Fibroblast of peridontal ligament (primary cell): ENCODE measurements around the gene KCNT1.

Source experiments
- DNase-seq: peaks from one replicate; pipeline ENCODE4 v3.0.0-alpha.2; 2010; ENCODE audit errors: extremely low read depth

The KCNT1 gene

DNA sequence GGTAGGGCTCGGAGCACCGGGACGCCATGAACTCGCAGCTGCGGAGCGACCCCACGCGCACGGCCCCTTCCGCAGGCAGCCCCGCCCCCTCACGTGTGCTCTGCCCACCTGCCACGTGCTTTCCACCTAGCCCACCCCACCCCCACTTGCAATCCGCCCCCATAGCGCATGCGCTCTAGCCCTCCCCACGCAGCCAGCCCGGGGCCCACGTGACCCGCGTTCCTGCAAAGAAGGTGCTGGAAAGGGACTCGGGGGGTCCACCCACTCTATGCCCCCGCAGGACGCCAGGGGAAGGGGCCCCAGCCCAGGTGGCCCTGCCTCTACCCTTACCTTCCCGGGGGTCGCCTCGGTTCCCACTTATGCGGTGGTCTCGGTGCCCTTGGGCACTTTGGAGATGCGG lies 2.5 kb upstream of the KCNT1 start, which contains the start of gene SOHLH1:
Gene SOHLH1, minus strand, starts transcription at position 42 of the 400 bp plus-strand sequence. Its CDS starts 14 bp downstream, at position 28.
- DNase-seq = no peak

DNA sequence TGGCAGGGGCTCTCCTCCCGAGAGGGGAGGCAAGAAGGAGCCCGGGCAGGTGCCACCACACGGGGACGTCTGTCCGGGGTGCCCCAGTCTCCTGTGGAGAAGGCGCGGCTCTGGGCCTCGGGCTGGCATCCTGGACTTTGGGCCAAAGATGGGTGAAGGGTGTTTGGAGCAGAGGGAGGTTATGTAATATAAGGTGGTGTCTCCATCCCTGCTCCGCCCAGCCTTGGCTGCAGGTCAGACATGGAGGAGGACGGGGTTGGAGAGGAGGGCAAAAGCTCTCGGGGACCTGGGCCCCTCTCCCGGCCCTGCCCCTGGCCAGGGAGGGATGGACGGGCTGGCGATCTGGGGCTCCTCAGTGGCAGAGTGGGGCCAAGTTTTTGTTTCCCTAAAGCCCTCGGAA lies 1.5 kb upstream of the KCNT1 start:
- no peak for DNase-seq

DNA sequence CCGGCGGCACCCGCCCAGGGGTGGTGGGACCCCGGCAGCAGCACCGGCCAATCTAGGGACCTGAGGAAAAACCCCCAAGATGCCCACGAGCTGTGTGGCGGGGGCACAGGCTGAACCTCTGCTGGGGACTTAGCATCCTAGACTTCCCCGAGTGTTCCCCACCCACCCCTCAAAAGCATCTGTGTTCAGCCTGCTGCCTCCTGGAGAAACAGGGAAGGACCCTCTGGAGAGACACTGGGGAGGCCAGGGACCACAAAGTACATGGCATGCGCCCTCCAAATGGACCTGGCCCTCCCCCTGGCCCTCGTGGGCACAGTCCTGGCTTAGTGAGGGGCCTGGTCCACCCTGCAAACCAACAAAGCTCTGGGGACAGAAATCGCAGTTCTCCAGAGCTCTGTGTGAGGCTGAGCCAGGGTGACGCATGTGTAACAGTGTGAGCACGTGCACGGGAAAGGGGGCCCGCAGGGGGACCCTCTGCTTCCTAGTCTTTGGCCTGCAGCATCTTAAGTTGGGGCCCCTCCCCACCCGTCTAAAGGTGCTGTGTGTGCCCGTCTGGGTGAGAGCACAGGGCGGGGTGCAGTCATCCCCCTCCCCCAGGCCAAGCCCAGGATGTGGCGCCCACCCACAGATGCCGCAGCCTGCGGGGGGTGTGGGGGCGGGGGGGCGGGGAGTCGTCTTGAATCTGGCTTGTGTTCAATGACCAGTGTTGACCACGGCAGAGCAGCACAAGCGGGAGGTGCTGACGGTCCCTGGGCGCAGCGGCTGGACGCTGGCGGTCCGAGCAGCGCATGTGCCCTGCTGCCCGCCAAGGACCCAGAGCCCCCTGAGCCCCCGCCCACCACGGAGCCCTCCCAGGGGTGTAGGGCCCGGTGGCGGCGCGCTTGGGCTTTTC lies 672 bp upstream of the KCNT1 start:
- DNase-seq = no peak

DNA sequence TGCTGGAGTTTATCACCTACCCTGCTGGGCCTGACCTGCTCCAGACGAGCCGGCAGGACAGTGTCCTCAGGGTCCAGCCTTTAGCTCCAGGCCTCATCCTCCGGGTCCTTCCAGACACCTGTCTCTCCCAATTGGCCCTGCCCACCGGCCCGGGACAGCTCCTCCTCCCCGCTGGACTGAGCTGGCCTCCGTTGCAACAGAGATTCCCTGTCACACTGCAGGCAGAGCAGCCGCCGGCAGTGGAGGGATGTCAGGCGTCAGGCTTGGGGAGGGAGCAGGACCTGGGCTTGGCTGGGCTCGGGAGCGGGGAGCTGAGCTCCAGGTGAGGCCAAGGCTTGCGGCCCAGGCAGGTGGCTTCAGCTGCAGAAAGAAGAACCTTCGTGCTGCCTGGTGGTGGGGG lies 1.7 kb downstream of the KCNT1 start:
- DNase-seq = no peak

DNA sequence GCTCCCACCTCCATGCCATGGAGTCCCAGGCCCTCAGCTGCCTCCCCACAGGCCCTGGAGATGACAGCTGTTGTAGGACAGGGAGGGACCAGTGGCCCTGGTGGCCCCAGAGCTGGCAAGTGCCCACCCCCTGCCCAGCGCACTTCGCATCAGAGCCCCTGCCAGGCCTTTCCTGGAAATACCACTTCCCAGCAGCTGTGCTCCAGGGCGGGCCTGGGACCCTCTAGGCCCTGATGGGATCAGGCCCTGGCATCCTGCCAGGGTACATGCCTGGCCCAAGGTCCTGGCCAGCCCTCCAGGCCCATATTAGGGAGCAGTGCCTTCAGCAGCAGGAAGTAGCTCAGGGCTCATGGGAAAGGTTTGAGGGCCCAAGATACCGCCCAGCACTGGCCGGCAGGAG lies 2.5 kb downstream of the KCNT1 start:
- DNase-seq = no peak

DNA sequence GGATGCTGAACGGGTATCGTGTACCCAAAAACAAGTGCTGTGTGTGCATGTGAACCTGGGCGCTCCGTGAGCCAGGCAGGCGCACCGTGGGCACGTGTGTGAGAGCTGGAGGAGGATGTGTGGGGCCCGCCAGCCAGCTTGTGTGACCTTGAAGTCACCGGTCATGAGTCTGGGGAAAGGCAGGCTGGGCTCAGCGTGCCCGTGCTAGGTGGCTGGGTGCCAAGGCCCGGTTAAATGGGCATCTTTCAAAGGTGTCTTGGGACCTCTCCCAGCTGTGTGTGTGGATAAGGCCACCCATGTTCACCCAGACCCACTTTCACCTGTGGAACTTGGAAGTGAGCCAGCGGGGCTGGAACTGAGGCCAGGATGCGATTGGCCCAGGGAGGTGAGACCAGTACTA lies 3.4 kb downstream of the KCNT1 start:
- no peak for DNase-seq

DNA sequence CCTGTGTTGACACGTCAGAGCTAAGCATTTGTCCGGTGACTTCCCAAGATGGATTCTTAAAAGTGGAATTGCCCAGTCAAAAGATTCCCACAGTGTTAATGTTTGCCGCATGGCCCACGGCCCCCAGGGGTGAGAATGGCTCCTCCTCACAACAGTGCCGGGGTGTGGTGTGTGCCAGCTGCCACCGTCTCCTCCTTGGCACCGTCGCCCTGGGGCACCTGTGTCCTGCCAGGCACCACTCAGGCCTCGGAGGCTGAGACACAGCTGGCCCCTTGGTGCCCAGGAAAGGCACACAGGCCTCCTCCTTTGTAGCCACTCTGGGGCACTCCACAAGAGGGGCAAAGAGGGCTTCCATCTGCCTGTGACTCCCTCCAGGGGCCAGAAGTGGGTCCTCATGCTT lies 4.3 kb downstream of the KCNT1 start:
- no peak for DNase-seq

DNA sequence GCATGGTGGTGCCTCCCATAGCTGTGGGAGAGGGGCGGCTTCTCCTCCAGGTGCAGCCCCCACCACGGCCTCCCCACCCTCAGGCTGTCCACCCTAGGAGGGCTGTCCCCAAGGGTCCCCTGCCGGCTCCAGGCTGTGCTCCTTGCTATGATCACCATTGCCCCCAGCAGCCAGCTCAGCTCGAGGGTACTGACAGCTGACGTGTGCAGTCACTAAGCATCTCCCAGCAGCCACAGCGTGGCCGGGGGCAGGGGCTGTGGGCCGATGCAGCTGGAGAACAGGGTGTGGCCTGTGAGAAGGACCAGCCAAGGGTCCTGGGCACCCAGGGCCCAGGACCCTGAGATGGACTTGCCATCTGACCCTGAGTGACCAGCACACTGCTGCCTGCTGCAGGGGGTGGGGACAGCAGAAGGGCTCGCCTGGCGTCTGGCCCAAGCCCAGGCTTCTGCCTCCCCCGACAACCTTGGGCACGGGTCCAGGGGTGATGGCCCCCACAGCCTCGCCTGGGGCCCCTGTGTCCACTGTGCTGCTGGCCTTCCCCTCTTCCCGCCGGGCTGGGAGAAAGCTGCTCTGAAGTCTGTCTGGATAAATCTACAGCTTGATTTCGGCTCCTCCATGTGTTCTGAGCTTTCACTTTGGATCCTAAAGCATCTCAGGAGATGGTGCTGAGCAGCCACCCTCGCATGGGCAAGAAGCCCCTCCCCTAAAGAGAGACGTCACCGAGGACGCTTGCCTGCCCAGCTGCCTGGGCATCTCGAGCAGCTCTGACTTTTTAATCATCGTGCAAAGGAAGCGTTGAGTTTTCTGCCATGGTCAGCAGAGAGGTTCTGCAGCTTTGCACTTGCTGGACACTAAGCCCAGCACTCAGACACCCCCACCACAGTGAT lies 5.5 kb downstream of the KCNT1 start:
- no peak for DNase-seq

DNA sequence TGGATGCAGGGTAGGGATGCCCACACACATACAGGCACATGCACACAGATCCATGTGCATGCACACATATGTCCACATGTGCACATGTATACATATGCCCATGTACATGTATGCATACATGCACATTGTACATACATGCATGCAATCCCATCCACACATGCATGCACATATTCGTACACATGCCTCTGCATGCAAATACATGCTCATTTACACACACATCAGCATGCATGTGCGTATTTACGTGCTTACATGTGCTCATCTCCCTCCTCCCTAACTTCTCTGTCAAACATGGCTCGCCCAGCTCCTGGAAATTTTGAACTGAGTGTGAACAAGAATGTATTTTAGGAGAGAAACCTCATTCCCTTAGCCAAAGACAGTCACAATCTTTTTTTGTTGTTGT lies 6.2 kb downstream of the KCNT1 start:
- DNase-seq = no peak

DNA sequence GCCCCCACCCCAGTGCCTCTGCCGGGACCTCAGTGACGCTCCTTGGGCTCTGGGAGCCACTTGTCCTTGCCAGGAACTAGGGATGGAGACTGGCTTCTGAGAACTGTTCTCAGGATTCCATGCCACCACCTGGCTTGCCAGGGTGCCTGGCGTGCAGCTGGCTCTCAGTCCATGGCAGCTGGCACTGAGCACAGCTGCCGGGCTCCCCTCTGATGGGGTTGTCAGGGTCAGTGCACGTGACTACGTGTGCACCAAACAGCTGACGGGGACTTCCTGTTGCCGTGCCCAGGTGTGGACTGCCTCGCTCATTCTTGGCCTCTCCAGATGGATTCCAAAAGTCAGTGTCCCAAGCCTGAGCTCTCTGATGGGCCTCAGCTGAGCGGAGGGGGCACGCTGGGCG lies 9.4 kb downstream of the KCNT1 start:
- DNase-seq = no peak

DNA sequence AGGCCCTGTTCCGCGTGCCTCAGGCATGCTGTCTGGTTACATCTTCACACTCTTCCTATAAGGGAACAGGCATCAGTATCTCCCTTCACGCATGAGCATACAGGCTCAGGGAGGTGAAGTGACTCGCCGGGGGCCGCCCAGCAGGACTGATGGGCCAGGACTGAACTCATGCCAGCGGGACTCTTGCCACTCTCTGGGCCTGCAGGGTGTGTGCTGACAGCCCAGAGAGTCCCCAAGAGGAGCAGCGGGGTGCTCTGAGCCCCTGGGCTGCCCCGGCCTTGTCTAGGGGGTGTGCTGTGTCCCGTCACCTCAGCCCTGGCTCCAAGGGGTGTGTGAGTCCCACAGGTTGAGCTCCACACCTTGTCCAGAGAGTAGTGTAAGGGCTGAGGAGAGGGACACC lies 9.9 kb downstream of the KCNT1 start:
- no peak for DNase-seq

DNA sequence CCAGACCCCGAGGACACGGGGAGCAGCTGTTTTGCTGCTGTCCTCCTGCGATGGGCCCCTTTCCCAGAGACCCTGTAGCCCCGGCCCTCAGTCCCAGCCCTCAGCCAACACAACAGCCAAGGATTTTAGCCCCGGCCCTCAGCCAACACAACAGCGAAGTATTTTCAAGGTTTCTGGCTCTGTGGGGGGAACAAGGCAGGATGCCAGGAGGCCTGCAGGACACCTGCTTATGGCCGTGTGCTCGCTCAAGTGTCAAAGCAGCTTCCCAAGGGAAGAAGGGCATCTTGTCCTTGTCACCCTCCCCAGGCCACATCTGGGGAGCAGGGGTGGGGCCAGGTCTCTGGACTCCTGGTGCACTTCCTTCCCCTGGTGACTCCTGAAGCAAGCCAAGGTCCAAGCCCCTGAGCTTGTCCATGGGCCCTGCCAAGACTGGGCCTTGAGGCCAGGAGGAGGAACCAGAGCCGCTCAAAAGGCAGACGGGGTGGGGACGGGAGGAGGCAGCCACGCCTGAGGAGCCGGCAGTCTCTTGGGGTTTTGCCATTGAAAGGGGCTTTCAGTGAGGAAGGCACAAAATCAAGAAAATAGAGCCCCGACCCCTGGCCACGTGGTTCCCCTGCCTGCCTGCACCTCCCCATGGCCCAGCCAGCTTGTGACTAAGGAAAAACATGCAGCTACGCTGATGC lies 10.8 kb downstream of the KCNT1 start:
- DNase-seq = no peak

DNA sequence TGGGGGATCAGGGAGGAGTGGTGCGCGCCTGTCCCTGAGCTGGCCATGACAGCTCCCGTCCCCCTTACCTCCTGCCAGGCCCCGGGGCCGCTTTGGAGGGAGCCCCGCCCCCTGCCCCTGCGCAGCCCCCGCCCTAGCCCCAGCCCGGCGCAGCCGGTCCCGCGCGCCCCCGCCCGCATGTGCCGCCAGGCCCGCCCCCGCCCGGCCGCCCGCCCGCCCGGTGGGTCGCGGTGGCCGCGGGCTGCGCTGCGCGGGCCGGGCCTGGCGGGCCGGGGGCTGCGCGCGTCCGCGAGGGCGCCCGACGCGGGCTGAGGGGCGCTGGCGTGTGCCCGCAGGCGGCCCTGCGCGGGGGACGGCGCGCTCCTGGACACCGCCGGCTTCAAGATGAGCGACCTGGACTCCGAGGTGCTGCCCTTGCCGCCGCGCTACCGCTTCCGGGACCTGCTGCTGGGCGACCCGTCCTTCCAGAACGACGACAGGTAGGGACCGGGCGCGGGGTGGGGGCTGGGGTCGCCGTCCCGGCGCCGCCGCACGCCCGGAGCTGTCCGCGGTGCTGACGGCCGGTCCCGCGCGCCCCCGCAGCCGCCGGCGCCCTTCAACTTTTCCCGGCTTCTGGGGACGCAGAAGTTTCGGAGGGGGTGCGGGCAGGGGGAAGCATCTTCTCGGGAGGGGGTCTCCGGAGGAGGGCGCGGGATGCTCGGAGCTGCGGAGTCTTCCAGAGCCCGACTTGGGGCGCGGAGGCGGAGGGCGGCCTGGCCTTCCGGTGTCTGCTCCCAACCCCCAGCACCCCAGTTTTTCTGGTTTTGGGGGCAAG lies 12.5 kb downstream of the KCNT1 start:
- DNase-seq = no peak

DNA sequence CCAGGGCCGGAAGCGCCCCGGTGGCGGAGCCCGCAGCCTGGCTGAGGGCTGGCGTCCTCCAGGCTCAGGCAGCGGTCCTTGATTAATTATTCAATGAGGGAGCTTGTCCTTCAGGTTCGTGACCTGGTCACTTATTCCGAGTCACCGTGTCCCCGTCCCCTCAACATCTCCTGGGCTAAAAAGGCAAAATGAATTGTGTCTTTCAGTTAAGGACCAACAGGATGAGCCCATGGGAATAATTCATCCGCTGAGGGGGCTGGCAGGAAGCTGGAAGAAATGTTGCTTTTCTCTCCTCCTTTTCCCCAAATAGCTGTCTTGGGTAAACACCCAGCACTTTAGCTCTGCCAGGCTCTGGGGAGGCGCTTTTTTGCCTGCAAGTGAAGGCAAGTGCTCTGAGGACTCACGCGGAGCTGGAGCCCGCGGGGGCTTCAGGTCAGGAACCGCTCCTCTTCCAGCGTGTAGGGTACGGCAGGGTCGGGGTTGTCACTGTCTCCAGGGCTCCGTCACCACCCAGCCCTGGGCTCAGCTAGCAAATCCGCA lies 13.1 kb downstream of the KCNT1 start:
- no peak for DNase-seq

DNA sequence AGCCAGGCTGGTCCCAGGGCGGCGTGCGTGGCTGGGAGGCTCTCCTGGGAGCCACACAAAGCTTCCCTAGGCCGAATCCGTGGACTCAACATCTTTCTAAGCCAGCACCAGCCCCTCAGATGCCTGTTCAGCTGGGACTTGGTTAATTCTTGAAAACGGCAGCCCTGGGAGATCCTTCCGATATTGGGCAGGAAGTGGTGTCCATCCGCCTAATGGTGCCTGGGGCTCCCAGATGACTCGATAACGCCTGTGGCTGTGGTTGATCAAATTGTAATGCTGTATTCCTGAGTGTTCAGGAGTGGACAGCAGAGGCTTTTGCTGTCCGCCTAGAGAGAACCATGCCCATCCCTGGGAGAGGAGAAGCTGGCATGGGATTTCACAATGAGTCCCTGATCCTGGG lies 14.1 kb downstream of the KCNT1 start:
- no peak for DNase-seq

DNA sequence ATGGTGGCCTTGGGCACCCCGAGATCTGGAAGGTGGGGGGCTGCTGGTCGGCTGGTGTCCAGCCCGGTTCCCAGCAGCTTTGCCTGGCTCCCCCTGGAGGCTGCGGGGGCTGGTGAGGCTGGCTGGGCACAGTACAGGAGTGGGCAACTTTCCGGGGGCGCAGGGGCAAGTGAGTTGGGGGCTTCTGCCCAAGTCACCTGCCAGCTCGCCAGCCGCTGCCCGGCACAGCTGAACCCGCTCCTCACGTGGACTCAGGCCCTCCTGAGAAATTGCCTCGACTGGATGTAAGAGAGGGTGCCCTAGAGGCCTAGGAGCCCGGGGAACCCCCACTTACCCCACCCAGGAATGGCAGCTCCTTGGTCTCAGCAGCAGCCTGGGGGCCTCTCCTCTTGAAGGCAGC lies 15.4 kb downstream of the KCNT1 start:
- no peak for DNase-seq

DNA sequence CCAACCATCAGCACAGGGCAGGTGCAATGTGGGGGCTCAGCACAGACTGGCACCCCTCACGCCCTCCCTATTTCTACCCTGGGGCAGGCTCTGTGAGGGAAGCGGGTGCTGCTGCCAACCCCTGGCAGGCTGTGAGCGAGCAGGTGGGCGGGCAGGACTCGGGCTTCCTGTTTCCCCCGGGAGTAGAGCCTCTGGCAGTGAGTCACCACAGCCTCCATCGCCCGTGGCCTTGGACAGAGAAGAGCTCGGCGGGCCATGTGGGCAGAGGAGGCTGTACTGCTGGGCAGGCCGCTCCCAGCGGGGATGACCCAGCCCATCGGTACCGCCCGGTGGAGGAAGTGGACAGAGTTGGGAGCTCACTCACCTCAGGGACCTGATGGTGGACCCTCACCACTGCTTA lies 16.6 kb downstream of the KCNT1 start:
- DNase-seq = no peak

DNA sequence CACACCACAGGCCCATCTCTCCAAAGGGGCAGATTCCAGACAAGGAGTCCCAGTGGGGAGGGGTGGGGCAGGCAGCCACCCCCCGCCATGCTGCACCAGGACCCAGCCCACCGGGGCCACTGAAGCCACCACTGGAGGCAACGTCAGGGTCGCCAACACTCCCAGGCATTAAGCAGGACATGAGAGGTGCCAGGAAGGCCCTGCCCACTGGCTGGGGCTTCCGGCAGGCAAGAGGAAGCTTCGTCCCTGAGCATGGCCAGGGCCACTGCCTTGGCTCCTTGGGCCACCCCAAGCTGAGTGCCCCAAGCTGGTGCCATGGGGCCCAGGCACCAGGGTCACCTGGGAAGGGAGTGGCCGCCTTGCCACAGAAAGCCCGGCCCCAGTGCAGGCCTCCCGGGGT lies 17.5 kb downstream of the KCNT1 start:
- no peak for DNase-seq

DNA sequence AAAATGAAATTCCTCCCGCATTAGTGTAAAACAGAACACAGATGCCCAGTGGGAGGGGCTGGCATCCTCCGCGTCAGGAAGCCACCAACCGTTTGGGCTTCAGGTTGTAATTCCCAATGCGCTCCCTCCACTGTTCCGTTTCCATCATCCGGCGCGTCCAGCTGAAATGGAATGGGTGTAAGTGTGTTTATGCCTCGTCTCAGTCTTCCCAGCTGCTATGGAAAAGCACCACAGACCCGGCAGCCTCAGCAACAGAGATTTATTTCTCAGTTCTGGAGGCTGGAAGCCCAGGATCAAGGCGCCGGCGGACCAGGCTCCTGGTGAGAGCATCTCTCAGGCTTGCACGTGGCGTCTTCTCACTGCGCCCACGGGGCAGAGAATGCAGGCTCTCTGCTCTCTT lies 20.4 kb downstream of the KCNT1 start:
- no peak for DNase-seq

DNA sequence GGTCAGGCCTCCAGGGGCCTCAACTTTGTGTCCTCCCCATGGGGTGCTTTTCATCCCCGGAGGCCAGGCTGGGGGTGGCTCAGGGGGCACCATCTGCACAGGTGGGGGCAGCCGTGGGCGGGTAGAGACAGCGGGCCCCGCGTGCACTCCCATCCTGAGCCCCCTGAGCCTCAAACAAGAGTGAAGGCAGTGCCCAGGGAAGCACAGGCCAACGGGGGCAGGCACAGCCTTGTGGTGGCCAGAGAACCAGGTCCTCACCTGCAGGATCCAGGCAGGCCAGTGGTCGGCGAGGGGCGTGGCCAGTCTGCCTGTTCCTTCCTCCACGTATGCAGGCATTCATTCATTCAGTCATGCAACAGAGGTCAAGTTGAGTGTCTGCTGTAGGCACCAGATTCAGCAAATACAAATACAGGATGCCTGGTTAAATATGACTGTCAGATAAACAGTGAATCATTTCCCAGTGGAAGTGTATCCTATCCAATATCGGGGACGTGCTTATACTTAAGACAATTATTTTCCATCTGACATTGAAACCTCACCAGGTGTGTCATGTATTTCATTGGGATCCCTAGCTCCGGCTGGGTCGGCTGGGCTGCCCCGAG lies 22.3 kb downstream of the KCNT1 start:
- no peak for DNase-seq
